GM12878 (cell line): Measurements from ENCODE around the gene DLG1. TPM values are rescaled to one million over a fixed set of nuclear protein-coding genes. Genes with fewer than 3 reads are reported as not detected.

Source experiments
- ATAC-seq: fragments of 200-7000 bp; cut with Tn5 transposase; 3 replicates; pipeline ENCODE4 v1.9.1; 2020; ENCODE audit warnings: mild to moderate bottlenecking, moderate library complexity
- BruUV-seq: library from RNA; stranded (reverse); fragments of 400-500 nt; replicated peaks from 2 replicates; lab custom pipeline; 2021; lab: Mats Ljungman, UMichigan
- CTCF ChIA-PET: fragments of 300-600 bp; sonication (Branson Sonifier 250); formaldehyde crosslinking; extraction: SDS; loops from one replicate; lab custom pipeline; 2021; ENCODE audit warnings: inconsistent platforms; lab: Yijun Ruan, JAX
- POLR2A ChIA-PET: fragments of 350-600 bp; formaldehyde crosslinking; extraction: SDS; loops from one replicate; lab custom pipeline; 2021; ENCODE audit warnings: inconsistent platforms; lab: Charles Lee
- RAD21 ChIA-PET: fragments of 300-600 bp; sonication (Branson Sonifier 250); formaldehyde crosslinking; loops from one replicate; lab custom pipeline; 2023; ENCODE audit warnings: antibody characterized with exemption; ENCODE audit not compliant: unreplicated experiment; lab: Charles Lee
- SMC1A ChIA-PET: fragments of 300-600 bp; sonication (Branson Sonifier 250); formaldehyde crosslinking; loops from one replicate; lab custom pipeline; 2023; ENCODE audit not compliant: unreplicated experiment, uncharacterized antibody; lab: Charles Lee
- DNase-seq: peaks from one replicate; pipeline ENCODE4 v3.0.0-alpha.2; 2011; ENCODE audit warnings: low read depth, low spot score
- FAIRE-seq: peaks from 3 replicates; lab custom pipeline; 2011; peaks lifted over from hg19 to GRCh38; lab: Jason Lieb, UNC
- H2AFZ ChIP-seq: 2 replicates; pipeline ENCODE4 v1.6.0; 2011; ENCODE audit warnings: low read depth, low read length, control low read depth; ENCODE audit not compliant: control insufficient read depth
- H3K27ac ChIP-seq: 2 replicates; pipeline ENCODE4 v1.5.1; 2011; ENCODE audit warnings: control low read depth; ENCODE audit not compliant: control insufficient read depth, insufficient read depth
- H3K27me3 ChIP-seq, 2 experiments: replicated peaks in 1 of 2; 2 replicates each; pipeline versions ENCODE4 v1.6.0 to v1.6.1; 2011; ENCODE audit warnings: low read length in 1 of 2; ENCODE audit not compliant: control insufficient read depth in 2 of 2, insufficient read depth in 2 of 2
- H3K36me3 ChIP-seq, 2 experiments: 2 replicates each; pipeline ENCODE4 v1.5.1; 2011; ENCODE audit warnings: low read length in 1 of 2; ENCODE audit not compliant: control insufficient read depth in 2 of 2, insufficient read depth in 2 of 2
- H3K4me1 ChIP-seq: 2 replicates; pipeline ENCODE4 v1.6.1; 2011; ENCODE audit warnings: mild to moderate bottlenecking, low read length, moderate library complexity, mixed read lengths; ENCODE audit not compliant: control insufficient read depth, insufficient read depth
- H3K4me2 ChIP-seq: 2 replicates; pipeline ENCODE4 v1.6.0; 2011; ENCODE audit warnings: control low read depth; ENCODE audit not compliant: control insufficient read depth, insufficient read depth
- H3K4me3 ChIP-seq: fragments of 200-600 bp; sonication (generic); 2 replicates; pipeline ENCODE4 v1.5.1; 2016
- H3K79me2 ChIP-seq: 2 replicates; pipeline ENCODE4 v1.6.0; 2011; ENCODE audit warnings: low read length; ENCODE audit not compliant: control insufficient read depth, insufficient read depth
- H3K9ac ChIP-seq: 2 replicates; pipeline ENCODE4 v1.8.0; 2011; ENCODE audit warnings: low read length, control low read depth, mixed read lengths; ENCODE audit not compliant: control insufficient read depth, insufficient read depth
- H3K9me3 ChIP-seq: replicated peaks from 3 replicates; pipeline ENCODE4 v1.5.1; 2011; ENCODE audit warnings: mild to moderate bottlenecking, low read length; ENCODE audit not compliant: control insufficient read depth, insufficient read depth
- H4K20me1 ChIP-seq: 2 replicates; pipeline ENCODE4 v1.6.0; 2011; ENCODE audit not compliant: control insufficient read depth, insufficient read depth
- ASH2L ChIP-seq: fragments of 300-600, 200-600 bp; sonication (generic); IDR thresholded peaks from 2 replicates; pipeline ENCODE4 v1.6.1; 2017; ENCODE audit warnings: low read depth, mild to moderate bottlenecking, borderline replicate concordance
- BHLHE40 ChIP-seq, 2 experiments: fragments of 450-650 bp in 1 of 2; IDR thresholded peaks; 2 replicates each; pipeline ENCODE4 v1.6.1; 2011 to 2017; ENCODE audit warnings: low read depth in 2 of 2, borderline replicate concordance in 1 of 2, improper control_type of control experiment in 1 of 2, low read length in 1 of 2, mild to moderate bottlenecking in 1 of 2
- CHD1 ChIP-seq: IDR thresholded peaks from 2 replicates; pipeline ENCODE4 v1.6.1; 2012; ENCODE audit warnings: low read depth, low read length, improper control_type of control experiment
- MEF2B ChIP-seq: fragments of 450-650 bp; IDR thresholded peaks from 2 replicates; pipeline ENCODE4 v1.6.1; 2018; ENCODE audit warnings: mild to moderate bottlenecking, moderate library complexity; ENCODE audit not compliant: partially characterized antibody, poor library complexity, severe bottlenecking
- PAX8 ChIP-seq: fragments of 450-650 bp; IDR thresholded peaks from 2 replicates; pipeline ENCODE4 v1.6.1; 2017; ENCODE audit warnings: mild to moderate bottlenecking, moderate library complexity
- PML ChIP-seq: IDR thresholded peaks from 2 replicates; pipeline ENCODE4 v1.6.1; 2012; ENCODE audit warnings: low read length, inconsistent platforms
- RB1 ChIP-seq: fragments of 450-650 bp; formaldehyde crosslinking; IDR thresholded peaks from 2 replicates; pipeline ENCODE4 v1.6.1; 2017; ENCODE audit warnings: mild to moderate bottlenecking, borderline replicate concordance
- SIN3A ChIP-seq: IDR thresholded peaks from 2 replicates; pipeline ENCODE4 v1.6.1; 2012; ENCODE audit warnings: low read depth, low read length, improper control_type of control experiment
- SMAD1 ChIP-seq: fragments of 450-650 bp; IDR thresholded peaks from 2 replicates; pipeline ENCODE4 v1.6.1; 2018; ENCODE audit warnings: mild to moderate bottlenecking, low read depth; ENCODE audit not compliant: partially characterized antibody
- SMARCA5 ChIP-seq: fragments of 450-650 bp; IDR thresholded peaks from 2 replicates; pipeline ENCODE4 v1.6.1; 2017; ENCODE audit warnings: mild to moderate bottlenecking
- TCF3 ChIP-seq: IDR thresholded peaks from 2 replicates; pipeline ENCODE4 v1.6.1; 2012; ENCODE audit warnings: low read depth, mild to moderate bottlenecking, low read length, borderline replicate concordance; ENCODE audit not compliant: insufficient read depth
- WGBS: methylation state at CpG from one replicate; pipeline ENCODE4 v1.1.6; 2016; ENCODE audit warnings: low lambda C conversion rate; ENCODE audit not compliant: insufficient replicate concordance, insufficient coverage; ENCODE audit errors: missing lambda C conversion rate; 5-methylcytosine and 5-hydroxymethylcytosine counted together
- in situ Hi-C: fragments of 300-500 bp; cut with MboI; formaldehyde crosslinking; loops from 9 replicates; pipeline ENCODE4 v1.14.3; 2018; ENCODE audit warnings: mixed read lengths
- intact Hi-C: fragments of 100-400 bp; cut with micrococcal nuclease; formaldehyde crosslinking; loops from one replicate; pipeline ENCODE4 v1.14.2; 2022; ENCODE audit not compliant: unreplicated experiment
- polyA plus RNA-seq, 11 experiments: library from polyadenylated mRNA; depleted of rRNA in 4 of 11; unstranded in 6 of 11; stranded (reverse) in 5 of 11; fragments of >200 nt; fragmentation: Nextera tagmentation in 4 of 11; fragmentation: Illumina TruSeq in 1 of 11; extraction: Ambion mirVana in 4 of 11; extraction: Trizol in 1 of 11; gene quantifications; 1 replicate in 1 of 11; 2 replicates in 10 of 11; pipeline versions ENCODE4 v1.2.1 to v1.2.3, GENCODE V29; 2011 to 2016; ENCODE audit warnings: inconsistent platforms in 2 of 11, missing spikeins in 2 of 11, low read depth in 1 of 11
- total RNA-seq, 4 experiments: library from RNA; depleted of rRNA in 3 of 4; stranded (reverse); fragments of >200 nt in 3 of 4; fragmentation: Illumina TruSeq in 1 of 4; extraction: Trizol in 1 of 4; gene quantifications; 2 replicates each; pipeline versions ENCODE4 v1.2.1 to v1.2.3, GENCODE V29; 2013 to 2021
- TF ChIP-seq, protein P1 (sequence below): IDR thresholded peaks from 2 replicates; pipeline ENCODE4 v1.6.1; 2011; ENCODE audit warnings: borderline replicate concordance, low read depth, mild to moderate bottlenecking, moderate library complexity, low read length; ENCODE audit not compliant: insufficient read depth, poor library complexity, severe bottlenecking
- TF ChIP-seq, protein P2 (sequence below): IDR thresholded peaks from 2 replicates; pipeline ENCODE4 v1.6.1; 2011; ENCODE audit warnings: borderline replicate concordance, low read depth, mild to moderate bottlenecking, moderate library complexity, mixed read lengths, low read length; ENCODE audit not compliant: insufficient read depth; ENCODE audit errors: extremely low read length
- TF ChIP-seq, protein P3 (sequence below): IDR thresholded peaks from 2 replicates; pipeline ENCODE4 v1.6.1; 2012; ENCODE audit warnings: low read depth, low read length, improper control_type of control experiment
- TF ChIP-seq, protein P4 (sequence below): IDR thresholded peaks from 2 replicates; pipeline ENCODE4 v1.6.1; 2012; ENCODE audit warnings: low read depth, low read length, improper control_type of control experiment
- TF ChIP-seq, protein P5 (sequence below): fragments of 450-650 bp; IDR thresholded peaks from 2 replicates; pipeline ENCODE4 v1.6.1; 2018; ENCODE audit warnings: borderline replicate concordance, mild to moderate bottlenecking; ENCODE audit not compliant: partially characterized antibody

The DLG1 gene
- total and polyA plus RNA-seq, 10 of the 15 experiments (the other 5 are each of a cell fraction or from before 2014, with no cell fraction given): 9.2 to 63.1 (median 40.1) TPM

DNA sequence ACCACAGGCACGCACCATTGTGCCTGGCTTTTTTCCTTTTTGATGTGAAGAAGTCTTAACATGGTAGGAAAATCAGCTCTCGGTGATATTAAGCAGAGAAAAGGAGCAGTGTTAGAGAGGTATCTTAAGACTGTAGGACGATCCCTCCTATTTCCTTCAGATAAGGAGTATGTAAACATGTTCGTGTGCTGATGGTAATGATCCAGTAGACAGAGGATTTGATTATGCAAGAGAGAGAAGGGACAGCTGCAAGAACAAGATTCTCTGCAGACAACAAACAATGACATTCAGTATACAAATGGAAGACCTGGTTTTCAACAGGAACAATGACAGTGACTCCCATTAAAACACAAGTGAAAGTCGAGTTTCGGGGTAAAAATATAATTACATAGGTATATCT is 173.7 kb downstream of the DLG1 start:
- Histone ChIP-seq H2AFZ (no peak overlapping the region), H3K36me3 (peaks cover 0 to 15% of the 10 kb centered on the region in 2 experiments; a peak in 3 of 4 replicates), H4K20me1 (no peaks in the 10 kb centered on the region), H3K27me3 (no peaks in the 10 kb centered on the region), H3K4me2 (no peak overlapping the region), H3K9ac (no peak overlapping the region), H3K27ac (no peak overlapping the region), H3K4me1 (no peaks in the 10 kb centered on the region), H3K9me3 (no peaks in the 10 kb centered on the region), H3K4me3 (no peak overlapping the region), H3K79me2 (no peaks in the 10 kb centered on the region)
- POLR2A ChIA-PET: no interaction called here
- ATAC-seq: no peak
- no peak for TF ChIP-seq SMARCA5
- TF ChIP-seq ASH2L: no peak
- TF ChIP-seq, protein P1, sequence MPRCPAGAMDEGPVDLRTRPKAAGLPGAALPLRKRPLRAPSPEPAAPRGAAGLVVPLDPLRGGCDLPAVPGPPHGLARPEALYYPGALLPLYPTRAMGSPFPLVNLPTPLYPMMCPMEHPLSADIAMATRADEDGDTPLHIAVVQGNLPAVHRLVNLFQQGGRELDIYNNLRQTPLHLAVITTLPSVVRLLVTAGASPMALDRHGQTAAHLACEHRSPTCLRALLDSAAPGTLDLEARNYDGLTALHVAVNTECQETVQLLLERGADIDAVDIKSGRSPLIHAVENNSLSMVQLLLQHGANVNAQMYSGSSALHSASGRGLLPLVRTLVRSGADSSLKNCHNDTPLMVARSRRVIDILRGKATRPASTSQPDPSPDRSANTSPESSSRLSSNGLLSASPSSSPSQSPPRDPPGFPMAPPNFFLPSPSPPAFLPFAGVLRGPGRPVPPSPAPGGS: no peak
- no peak for TF ChIP-seq CHD1
- no peak for TF ChIP-seq TCF3
- TF ChIP-seq MEF2B: no peak
- TF ChIP-seq, protein P2, sequence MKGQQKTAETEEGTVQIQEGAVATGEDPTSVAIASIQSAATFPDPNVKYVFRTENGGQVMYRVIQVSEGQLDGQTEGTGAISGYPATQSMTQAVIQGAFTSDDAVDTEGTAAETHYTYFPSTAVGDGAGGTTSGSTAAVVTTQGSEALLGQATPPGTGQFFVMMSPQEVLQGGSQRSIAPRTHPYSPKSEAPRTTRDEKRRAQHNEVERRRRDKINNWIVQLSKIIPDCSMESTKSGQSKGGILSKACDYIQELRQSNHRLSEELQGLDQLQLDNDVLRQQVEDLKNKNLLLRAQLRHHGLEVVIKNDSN: no peak
- no peak for TF ChIP-seq PAX8
- TF ChIP-seq SIN3A: no peak
- no peak for TF ChIP-seq BHLHE40 (IDR thresholded peaks at IDR 0.05; ENCODE audit: borderline replicate concordance in 1 of 2, low read depth in 2 of 2, low read length in 1 of 2)
- no peak for TF ChIP-seq RB1
- TF ChIP-seq PML: no peak
- TF ChIP-seq, protein P3, sequence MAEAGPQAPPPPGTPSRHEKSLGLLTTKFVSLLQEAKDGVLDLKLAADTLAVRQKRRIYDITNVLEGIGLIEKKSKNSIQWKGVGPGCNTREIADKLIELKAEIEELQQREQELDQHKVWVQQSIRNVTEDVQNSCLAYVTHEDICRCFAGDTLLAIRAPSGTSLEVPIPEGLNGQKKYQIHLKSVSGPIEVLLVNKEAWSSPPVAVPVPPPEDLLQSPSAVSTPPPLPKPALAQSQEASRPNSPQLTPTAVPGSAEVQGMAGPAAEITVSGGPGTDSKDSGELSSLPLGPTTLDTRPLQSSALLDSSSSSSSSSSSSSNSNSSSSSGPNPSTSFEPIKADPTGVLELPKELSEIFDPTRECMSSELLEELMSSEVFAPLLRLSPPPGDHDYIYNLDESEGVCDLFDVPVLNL: no peak
- TF ChIP-seq SMAD1: no peak
- TF ChIP-seq, protein P4, sequence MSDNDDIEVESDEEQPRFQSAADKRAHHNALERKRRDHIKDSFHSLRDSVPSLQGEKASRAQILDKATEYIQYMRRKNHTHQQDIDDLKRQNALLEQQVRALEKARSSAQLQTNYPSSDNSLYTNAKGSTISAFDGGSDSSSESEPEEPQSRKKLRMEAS: no peak
- TF ChIP-seq, protein P5, sequence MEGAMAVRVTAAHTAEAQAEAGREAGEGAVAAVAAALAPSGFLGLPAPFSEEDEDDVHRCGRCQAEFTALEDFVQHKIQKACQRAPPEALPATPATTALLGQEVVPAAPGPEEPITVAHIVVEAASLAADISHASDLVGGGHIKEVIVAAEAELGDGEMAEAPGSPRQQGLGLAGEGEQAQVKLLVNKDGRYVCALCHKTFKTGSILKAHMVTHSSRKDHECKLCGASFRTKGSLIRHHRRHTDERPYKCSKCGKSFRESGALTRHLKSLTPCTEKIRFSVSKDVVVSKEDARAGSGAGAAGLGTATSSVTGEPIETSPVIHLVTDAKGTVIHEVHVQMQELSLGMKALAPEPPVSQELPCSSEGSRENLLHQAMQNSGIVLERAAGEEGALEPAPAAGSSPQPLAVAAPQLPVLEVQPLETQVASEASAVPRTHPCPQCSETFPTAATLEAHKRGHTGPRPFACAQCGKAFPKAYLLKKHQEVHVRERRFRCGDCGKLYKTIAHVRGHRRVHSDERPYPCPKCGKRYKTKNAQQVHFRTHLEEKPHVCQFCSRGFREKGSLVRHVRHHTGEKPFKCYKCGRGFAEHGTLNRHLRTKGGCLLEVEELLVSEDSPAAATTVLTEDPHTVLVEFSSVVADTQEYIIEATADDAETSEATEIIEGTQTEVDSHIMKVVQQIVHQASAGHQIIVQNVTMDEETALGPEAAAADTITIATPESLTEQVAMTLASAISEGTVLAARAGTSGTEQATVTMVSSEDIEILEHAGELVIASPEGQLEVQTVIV: no peak
- no peak for DNase-seq
- FAIRE-seq: no peak
- BruUV-seq: no TSS peak
- in situ Hi-C loops: no loop called here
- CTCF ChIA-PET: no interaction called here
- WGBS: 81% methylated on average over 6 of the region's 6 CpGs
- SMC1A ChIA-PET: interaction anchor here (0.6 kb wide), 1 partner anchor 57 kb away, joined by 3 read pairs; no protein-coding TSS in a partner anchor
- RAD21 ChIA-PET: no interaction called here
- intact Hi-C loops: no loop called here
